ENCODE data around the gene BRPF1.

Gene BRPF1

GRCh38 chr3:9703736-9704346 lies 27.7 kb upstream of the BRPF1 start, which contains the start of gene CPNE9:
TSS of gene CPNE9 (plus strand) at chr3:9703833. CDS start at chr3:9703997, 164 bp downstream.
- DNase-seq (ENCODE audit: low read depth in 2 of 2) = no peak

DNA sequence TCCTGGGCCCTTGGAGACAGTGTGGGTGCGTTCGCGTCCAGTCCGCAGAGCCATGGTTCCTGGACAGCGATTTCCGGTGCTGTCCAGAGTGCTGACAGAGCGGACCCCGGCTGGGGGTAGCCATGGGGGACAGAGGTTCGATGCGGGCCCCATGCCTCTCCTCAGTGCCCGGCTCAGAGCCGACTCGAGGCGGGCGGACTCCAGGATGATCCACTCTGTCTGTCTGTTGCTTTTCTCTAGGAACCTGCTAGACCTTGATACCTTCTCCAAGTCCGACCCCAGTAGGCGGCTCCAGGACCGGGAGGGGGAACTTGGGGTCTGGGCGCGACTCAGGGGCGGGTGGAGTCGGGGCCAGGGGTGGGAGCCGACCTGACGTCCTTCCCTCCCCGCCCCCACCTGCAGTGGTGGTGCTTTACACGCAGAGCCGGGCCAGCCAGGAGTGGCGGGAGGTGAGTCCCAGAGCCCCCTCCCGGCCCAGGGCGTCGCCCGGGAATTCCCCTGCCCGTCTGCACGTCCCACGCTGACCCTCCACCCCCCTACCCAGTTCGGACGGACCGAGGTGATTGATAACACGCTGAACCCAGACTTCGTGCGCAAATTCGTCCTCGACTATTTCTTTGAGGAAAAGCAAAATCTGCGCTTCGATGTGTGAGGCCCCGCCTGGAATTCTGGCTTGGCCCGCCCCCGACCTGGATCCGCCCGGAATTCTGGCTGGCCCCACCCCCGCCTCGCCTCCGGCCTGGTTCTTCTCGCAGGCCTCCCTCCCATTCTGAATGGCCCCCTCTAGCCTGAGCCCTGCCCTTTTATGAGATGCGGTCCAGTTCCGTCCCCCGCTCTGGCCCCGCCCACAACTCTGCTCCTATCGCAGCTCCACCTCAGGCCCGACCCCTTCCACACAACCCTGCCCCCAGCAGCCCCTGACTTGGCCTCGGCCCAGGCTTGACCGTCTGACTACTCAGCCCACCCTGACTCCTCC lies 26.9 kb upstream of the BRPF1 start:
- DNase-seq (ENCODE audit: low read depth in 2 of 2) = no peak

DNA sequence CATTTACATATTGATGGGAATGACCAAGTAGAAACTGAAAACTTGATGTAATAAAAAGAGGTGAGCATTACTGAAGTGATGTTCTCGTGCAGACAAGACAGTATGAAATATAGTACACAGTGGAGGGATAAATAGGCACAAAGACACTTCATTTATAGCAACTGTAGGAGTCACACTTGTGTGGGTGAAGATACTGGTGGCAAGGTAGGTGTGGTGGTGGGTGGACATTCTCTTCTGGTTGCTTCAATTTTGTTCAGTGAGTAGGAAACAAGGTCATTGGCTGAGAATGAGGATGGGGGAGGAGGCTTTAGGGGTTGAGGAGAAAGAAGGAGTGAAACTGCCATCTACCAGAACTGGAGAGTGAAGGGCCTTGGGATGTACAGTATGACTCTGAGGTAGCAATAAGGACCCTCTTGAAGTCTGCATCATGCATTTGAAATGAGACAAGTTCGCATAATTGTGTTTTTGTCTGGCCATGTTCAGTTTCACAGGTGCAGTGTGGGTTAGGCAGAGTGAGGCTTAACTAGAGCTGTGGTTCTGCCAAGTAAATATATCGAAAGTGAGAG lies 21.3 kb upstream of the BRPF1 start:
- DNase-seq (ENCODE audit: low read depth in 2 of 2) = no peak

GRCh38 chr3:9712415-9712814 lies 19.1 kb upstream of the BRPF1 start:
- no peak for DNase-seq (ENCODE audit: low read depth in 2 of 2)

GRCh38 chr3:9713142-9713541 lies 18.4 kb upstream of the BRPF1 start:
- DNase-seq (ENCODE audit: low read depth in 2 of 2) = no peak

DNA sequence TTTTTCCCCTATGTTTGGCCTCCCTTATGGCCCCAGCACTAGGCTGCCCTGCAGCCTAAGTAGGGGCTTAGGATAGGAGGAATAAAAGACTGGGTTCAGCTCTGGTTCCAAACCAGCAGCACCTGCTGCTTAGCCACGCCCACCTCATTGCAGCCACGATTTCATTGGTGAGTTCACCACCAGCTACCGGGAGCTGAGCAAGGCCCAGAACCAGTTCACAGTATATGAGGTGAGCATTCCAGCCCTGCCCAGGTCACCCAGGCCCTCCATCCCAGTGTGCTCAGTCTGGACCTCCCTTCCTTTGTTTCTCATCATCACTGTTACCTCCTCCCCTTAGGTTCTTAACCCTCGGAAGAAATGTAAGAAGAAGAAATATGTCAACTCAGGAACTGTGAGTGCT lies 16.4 kb upstream of the BRPF1 start:
- no peak for DNase-seq (ENCODE audit: low read depth in 2 of 2)

- no peak for DNase-seq (ENCODE audit: low read depth in 2 of 2)
These were observed 15.6 kb upstream of the BRPF1 start for GRCh38 chr3:9715764-9716437.

GRCh38 chr3:9716801-9717555 lies 14.6 kb upstream of the BRPF1 start:
- DNase-seq (ENCODE audit: low read depth in 2 of 2) = no peak

DNA sequence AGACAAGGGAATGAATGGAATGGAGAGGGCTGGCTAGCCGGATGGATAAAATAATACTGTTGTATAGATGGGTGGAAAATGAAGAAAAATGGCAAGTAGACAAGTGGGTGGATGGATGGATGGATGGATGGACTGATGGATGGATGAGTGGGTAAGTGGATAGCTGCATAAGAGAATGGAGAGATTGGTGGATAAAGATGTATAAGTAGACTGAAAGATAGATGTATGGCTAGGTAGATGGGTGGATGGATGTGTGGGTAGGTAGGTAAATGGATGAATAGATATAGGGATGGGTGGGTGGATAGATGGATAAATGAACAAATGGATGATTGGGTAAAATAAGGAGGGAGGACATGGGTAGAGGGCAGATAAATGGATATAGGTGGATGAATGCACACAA lies 14.0 kb upstream of the BRPF1 start:
- DNase-seq (ENCODE audit: low read depth in 2 of 2) = no peak

GRCh38 chr3:9718118-9718517 lies 13.4 kb upstream of the BRPF1 start:
- DNase-seq (ENCODE audit: low read depth in 2 of 2) = no peak

DNA sequence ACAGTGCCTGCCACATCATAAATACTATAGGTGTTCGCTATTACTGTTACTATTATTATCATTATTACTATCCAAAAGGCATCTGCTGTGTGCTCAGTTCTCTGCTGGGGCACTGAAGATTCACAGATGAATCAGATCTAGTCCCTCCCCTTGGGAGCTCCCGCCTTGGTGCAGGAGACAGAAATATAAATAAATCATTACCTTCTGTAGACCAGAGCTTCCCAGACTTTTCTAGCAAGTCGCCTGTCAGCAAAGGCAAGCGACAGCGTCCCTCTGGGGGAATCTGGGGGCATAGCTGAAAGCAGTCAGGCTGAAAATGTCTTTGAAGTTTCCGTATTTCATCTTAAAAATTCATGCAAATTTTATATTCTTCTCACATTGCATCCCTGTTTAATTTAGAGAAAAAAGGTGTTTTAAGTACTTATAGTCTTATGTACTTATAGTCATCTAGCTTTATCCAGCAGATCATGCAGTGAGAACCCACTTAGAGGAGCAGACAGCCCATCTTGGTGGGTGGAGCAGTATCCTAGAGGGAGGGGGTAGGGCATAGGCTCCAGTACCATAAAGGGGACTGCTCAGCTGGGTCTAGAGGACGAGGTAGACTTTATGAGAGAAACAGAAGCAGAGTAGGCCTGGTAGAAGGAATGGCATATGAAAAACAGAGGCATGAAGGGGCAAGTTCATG lies 10.4 kb upstream of the BRPF1 start:
- DNase-seq (ENCODE audit: low read depth in 2 of 2) = no peak

DNA sequence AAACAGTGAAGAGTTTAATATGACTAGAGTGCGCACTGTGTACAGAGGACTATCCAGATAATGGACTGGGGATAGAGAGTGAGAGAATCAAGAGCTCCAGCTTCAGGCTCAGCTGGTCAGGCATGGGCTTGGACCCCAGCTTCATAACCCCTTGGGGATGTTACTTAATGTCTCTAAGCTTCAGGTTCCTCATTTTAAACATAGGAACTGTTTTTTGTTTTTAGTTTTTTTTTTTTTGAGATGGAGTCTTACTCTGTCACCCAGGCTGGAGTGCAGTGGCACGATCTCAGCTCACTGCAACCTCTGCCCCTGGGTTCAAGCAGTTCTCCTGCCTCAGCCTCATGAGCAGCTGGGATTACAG lies 9.9 kb upstream of the BRPF1 start:
- no peak for DNase-seq (ENCODE audit: low read depth in 2 of 2)

DNA sequence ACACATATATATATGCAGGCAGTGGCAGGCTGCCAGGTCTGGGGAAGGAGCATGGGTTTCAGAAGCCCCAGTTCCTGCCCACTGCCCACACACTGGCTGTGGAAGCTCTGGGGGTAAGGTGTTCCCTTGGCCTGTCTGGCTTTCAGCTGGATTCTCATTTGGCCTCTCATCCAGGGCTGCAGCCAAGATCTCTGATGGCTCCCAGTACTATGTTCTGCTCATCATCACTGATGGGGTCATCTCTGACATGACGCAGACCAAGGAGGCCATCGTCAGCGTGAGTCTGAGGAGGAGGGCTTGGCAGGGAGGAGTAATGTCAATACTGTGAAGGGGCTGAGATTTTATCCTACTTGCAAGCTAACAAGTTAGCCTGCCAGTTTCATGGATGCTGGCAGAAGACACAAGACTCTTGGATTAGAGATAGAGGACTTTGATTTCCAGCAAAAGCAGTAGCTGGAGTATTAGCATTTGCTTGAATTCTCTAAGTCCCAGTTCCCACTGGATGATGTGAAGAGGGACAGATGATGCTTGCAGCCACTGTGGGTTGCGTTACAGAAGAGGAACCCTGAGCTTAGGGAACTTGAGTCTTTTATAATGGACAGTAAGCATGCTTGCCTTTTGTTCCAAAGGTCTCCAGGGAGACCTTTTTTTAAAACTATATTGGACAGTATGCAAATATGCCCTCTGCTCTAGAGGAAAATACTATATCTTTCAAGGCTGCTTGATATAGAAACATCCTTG lies 5.6 kb upstream of the BRPF1 start:
- DNase-seq (ENCODE audit: low read depth in 2 of 2) = no peak

GRCh38 chr3:9727041-9727595 lies 4.4 kb upstream of the BRPF1 start:
- no peak for DNase-seq (ENCODE audit: low read depth in 2 of 2)

- no peak for DNase-seq (ENCODE audit: low read depth in 2 of 2)
These were observed 3.8 kb upstream of the BRPF1 start for GRCh38 chr3:9727743-9728142.

- DNase-seq (ENCODE audit: low read depth in 2 of 2) = no peak
These were observed 2.1 kb upstream of the BRPF1 start for GRCh38 chr3:9729419-9729818.

DNA sequence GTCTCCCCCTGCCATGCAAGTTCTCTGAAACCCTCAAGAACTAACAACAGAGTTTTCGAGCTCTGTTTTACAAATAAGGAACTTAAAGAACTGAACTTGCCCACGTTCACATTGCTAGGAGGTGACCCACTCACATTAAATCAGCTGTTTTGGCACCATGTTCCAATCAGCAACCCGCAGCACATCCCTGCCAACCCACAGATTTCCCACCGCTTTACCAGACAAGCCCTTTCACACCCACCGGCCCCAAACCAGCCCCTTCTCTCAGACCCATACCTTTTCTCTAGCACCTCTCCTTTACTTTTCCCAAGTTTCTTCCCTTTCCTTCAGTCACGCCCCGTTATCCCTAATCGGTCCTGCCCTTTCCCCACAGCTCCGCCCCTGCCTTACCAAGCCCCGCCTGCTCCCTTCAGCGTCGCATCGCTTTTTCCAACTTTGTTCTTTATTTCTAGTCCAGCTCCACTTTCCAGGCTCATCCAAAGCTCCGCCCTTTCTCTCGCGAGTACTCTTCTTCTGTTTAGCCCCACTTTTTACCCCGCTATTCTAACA lies 804 bp upstream of the BRPF1 start:
- no peak for DNase-seq (ENCODE audit: low read depth in 2 of 2)

DNA sequence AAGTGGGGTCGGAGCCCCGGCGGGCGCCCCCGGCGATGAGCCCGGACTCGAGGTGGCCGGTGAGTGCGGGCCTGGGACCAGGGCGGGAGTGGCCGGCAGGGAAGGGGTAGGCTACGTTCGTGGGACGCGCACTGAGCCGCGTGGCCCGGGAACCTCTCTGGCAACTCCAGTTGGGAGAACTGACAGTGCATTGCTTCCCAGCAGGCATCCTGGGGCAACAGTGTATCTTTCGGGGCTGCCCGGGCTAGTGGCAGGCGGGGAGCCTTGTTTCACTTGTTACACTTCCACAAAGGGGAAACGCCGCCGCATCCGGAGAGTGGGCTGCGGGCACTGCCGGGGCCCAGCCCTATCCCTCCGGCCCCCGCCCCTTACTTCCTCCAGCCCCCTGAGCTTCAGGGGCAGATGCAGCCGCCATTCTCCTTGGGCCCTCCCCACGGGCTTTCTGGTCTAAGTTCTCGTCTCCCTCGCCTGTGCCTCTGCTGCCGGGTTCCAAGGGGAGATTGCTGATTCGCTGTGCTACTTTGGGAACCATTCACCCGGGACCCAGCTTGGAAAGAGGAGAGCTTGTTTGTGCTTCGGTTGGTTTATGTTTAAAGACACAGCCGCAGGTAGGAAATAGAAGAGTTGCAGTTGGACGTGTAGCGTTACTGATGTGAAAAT lies 675 bp downstream of the BRPF1 start:
- DNase-seq (ENCODE audit: low read depth in 2 of 2) = no peak

GRCh38 chr3:9732740-9733115 lies 1.2 kb downstream of the BRPF1 start:
- no peak for DNase-seq (ENCODE audit: low read depth in 2 of 2)

Data from stimulated activated CD8-positive, alpha-beta memory T cell treated with anti-CD3 and anti-CD28 coated beads, Interleukin-7, amount 100 ng/mL, for 1 hour (primary cell).